Right cardiac atrium (tissue), 5 donors: ENCODE results near the gene MYCT1. TPM values are rescaled to one million over a fixed set of nuclear protein-coding genes. Genes with fewer than 3 reads are reported as not detected.
"Not testable (repeated sequence)": the region's sequence is repeated elsewhere in the genome, so short reads cannot be mapped to it uniquely, and the experiment has no call there.

Experiments
- ATAC-seq, 2 donors: fragments of 200-7000 bp; cut with Tn5 transposase; one replicate each; pipeline versions ENCODE4 v1.8.0 to v1.9.1; 2020; ENCODE audit warnings: moderate library complexity in 2 of 2, mild to moderate bottlenecking in 1 of 2
- DNase-seq, 3 donors: peaks; one replicate each; pipeline ENCODE4 v3.0.0-alpha.2; 2020
- H3K27ac ChIP-seq: one replicate; pipeline ENCODE4 v1.5.1; 2013; ENCODE audit warnings: mild to moderate bottlenecking, low read length, control low read depth, moderate library complexity
- H3K27me3 ChIP-seq: one replicate; pipeline ENCODE4 v1.6.1; 2013; ENCODE audit not compliant: control insufficient read depth, insufficient read depth
- H3K4me1 ChIP-seq: one replicate; pipeline ENCODE4 v1.6.1; 2013; ENCODE audit warnings: low read length; ENCODE audit not compliant: control insufficient read depth, insufficient read depth
- H3K4me3 ChIP-seq: one replicate; pipeline ENCODE4 v1.5.1; 2013; ENCODE audit warnings: low read length, control low read depth
- H3K9me3 ChIP-seq: one replicate; pipeline ENCODE4 v1.6.1; 2013; ENCODE audit warnings: low read length; ENCODE audit not compliant: control insufficient read depth
- whole genome bisulfite sequencing: extraction: QIAGEN DNeasy Blood & Tissue Kit; methylation state at CpG from one replicate; pipeline ENCODE4 v1.1.7; 2013; 5-methylcytosine and 5-hydroxymethylcytosine counted together
- intact Hi-C, 4 donors: fragments of 100-400 bp; cut with DNase I; formaldehyde crosslinking; loops; one replicate each; pipeline versions ENCODE4 v1.11.0 to v1.14.0; 2022 to 2023
- long read RNA-seq, 4 donors: library from polyadenylated mRNA; unstranded; transcript quantifications; one replicate each; pipeline ENCODE4 v2.0.0, GENCODE V29; 2020 to 2021
- polyA plus RNA-seq: library from polyadenylated mRNA; stranded (reverse); fragments of 200-250 nt; gene quantifications from one replicate; pipeline ENCODE4 v1.2.3, GENCODE V29; 2013
- total RNA-seq, 4 donors: library from RNA; stranded (reverse); fragmentation: NEBNext Ultra II Directional; extraction: Animal tissue kit (Norgen Biotek cat#: 25700); gene quantifications; one replicate each; pipeline ENCODE4 v1.2.1, GENCODE V29; 2021
- donor health status: healthy with polysubstance abuse.
- donor health status: DM: no; HTN: yes; CAD: no.
- donor health status: DM: no; HTN: no; CAD: no.
- donor health status: DM: no; HTN: yes; CAD: no; lungs with severe emphysema.
- donor health status: DM: yes; HTN: yes; CAD: no.

MYCT1 gene
- total RNA-seq (10 to 100 TPM in 2 of 4 donors, 1 to 10 TPM in 2; 7.0 to 13.6 (median 10.1) TPM), polyA plus RNA-seq (10.9 TPM)
- long read RNA-seq, donor 1, transcript MYCT1-201 (2 exons, 3,030 nt), result major isoform, 7 of 11 reads
- long read RNA-seq, donor 1, partial matches to known transcripts, result 0 of 11 reads
- long read RNA-seq, donor 1, other reads (novel, unspliced or antisense), result 2 of 11 reads
- long read RNA-seq, donor 2, partial matches to known transcripts, result 0 of 5 reads
- long read RNA-seq, donor 2, other reads (novel, unspliced or antisense), result 0 of 5 reads
- long read RNA-seq, donor 3, transcript MYCT1-201 (2 exons, 3,030 nt), result major isoform, 12 of 19 reads
- long read RNA-seq, donor 3, partial matches to known transcripts, result 0 of 19 reads
- long read RNA-seq, donor 3, other reads (novel, unspliced or antisense), result 7 of 19 reads
- long read RNA-seq, donor 4, partial matches to known transcripts, result 0 of 1 reads
- long read RNA-seq, donor 4, other reads (novel, unspliced or antisense), result 0 of 1 reads

DNA sequence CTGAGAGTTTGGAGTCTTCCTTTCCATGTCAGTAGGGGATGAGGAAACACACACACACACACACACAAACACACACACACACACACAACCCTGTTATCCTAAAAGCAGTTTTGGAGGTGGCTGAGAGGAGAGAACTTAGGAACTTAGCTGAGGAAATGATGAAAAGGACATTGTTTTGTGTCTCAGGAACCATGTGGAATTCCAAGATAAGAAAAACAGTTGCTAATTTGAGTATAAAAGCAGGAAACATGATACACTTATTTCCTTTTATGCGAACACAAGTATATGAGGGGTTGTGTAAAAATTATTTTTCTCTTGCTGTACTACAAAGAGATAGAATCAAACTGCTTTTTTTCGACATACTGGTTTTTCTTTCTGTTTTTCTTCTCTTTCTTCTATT is at the start of gene MYCT1:
Gene MYCT1 (plus strand): TSS at position 264 of the 400 bp plus-strand sequence. CDS start 6 bp downstream, at position 270.
- H3K4me1 ChIP-seq, result no peaks in the 10 kb centered on the region
- H3K9me3 ChIP-seq, result no peaks in the 10 kb centered on the region
- peak within 1 kb of the TSS; percentile 75 for H3K27ac ChIP-seq
- 33% methylated on average over 2 of the region's 2 CpGs for WGBS
- peak within 1 kb of the TSS; percentile 62 for H3K4me3 ChIP-seq
- no peaks in the 10 kb centered on the region for H3K27me3 ChIP-seq
- intact Hi-C loops, result no loop called here
- DNase-seq, result no peak
- peak; percentile 40 to 84 for ATAC-seq

DNA sequence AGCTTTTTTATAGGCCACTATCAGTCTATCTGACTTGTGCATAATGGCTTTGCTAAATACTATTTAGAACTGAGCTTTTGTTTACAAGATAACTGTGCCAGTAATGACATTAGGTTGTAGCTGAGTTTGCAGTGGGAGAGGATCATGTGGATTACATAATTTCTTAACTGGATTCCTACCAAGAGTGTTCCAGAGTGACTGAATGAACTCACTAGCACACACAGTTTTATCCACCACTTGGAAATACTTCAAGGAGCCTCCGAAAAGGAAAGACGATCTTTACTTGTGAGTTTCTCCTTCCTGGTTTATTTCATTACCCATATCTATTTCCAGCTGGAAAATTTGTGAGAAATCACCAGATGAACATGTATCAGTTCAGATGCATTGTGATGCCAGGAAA is 49.6 kb upstream of the MYCT1 start:
- peak; percentile 54 to 81 for ATAC-seq
- 43% methylated on average over 2 of the region's 2 CpGs for WGBS
- Histone ChIP-seq H3K27me3 (no peaks in the 10 kb centered on the region), H3K4me1 (peaks cover 1% of the 10 kb centered on the region), H3K9me3 (no peaks in the 10 kb centered on the region), H3K4me3 (no peak overlapping the region), H3K27ac (no peak overlapping the region)
- no peak for DNase-seq
- intact Hi-C loops, result loop anchor here in 2 of 4 donors (10.0 kb wide), 1 partner anchor 93 kb away; no protein-coding TSS in a partner anchor

GRCh38 chr6:152651986-152652385 is 45.7 kb upstream of the MYCT1 start:
- DNase-seq, result no peak
- intact Hi-C loops, result no loop called here
- ATAC-seq, result no peak
- 78% methylated on average over 3 of the region's 3 CpGs for WGBS
- Histone ChIP-seq H3K4me3 (no peak overlapping the region), H3K27ac (no peak overlapping the region), H3K4me1 (peaks cover 1% of the 10 kb centered on the region), H3K9me3 (no peaks in the 10 kb centered on the region), H3K27me3 (no peaks in the 10 kb centered on the region)

GRCh38 chr6:152661776-152662175 is 35.9 kb upstream of the MYCT1 start:
- no peak overlapping the region for H3K27ac ChIP-seq
- H3K4me1 ChIP-seq, result no peaks in the 10 kb centered on the region
- no peaks in the 10 kb centered on the region for H3K9me3 ChIP-seq
- no peak for ATAC-seq
- H3K27me3 ChIP-seq, result no peaks in the 10 kb centered on the region
- H3K4me3 ChIP-seq, result no peak overlapping the region
- DNase-seq, result no peak
- 79% methylated on average over 3 of the region's 3 CpGs for WGBS
- intact Hi-C loops, result no loop called here

DNA sequence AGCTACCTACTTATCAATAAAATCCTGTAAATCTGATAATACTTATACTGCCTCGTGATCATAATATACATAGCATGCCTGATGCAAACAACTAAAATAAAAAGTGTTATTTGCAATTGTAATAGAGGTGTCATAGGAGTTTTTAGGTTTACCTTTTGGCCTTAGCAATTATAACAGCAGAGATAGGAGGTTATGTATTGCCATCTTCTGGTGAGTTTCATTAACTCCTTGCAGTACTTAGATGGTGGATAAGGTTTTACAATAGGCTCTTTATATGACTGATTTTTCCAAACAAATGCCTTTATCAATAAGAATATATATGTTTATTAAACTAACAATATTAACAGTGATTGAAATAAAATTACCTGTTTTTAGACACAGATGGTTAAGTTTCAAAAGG is 27.8 kb upstream of the MYCT1 start:
- H3K4me3 ChIP-seq, result no peak overlapping the region
- intact Hi-C loops, result loop anchor here in 1 of 4 donors (10.0 kb wide), 1 partner anchor 115 kb away; no protein-coding TSS in a partner anchor
- H3K27ac ChIP-seq, result no peak overlapping the region
- WGBS, result 34% methylated on average over 1 of the region's 1 CpG
- no peaks in the 10 kb centered on the region for H3K9me3 ChIP-seq
- H3K4me1 ChIP-seq, result no peaks in the 10 kb centered on the region
- ATAC-seq (peak in 1 of 2 donors; percentile 62), DNase-seq (no peak)
- no peaks in the 10 kb centered on the region for H3K27me3 ChIP-seq

- Histone ChIP-seq H3K27me3 (no peaks in the 10 kb centered on the region), H3K4me1 (no peaks in the 10 kb centered on the region), H3K27ac (no peak overlapping the region), H3K4me3 (no peak overlapping the region), H3K9me3 (no peaks in the 10 kb centered on the region)
- 30% methylated on average over 4 of the region's 4 CpGs for WGBS
- intact Hi-C loops, result loop anchor here in 1 of 4 donors (10.0 kb wide), 1 partner anchor 116 kb away; no protein-coding TSS in a partner anchor
- DNase-seq (no peak), ATAC-seq (no peak)
These were observed 26.5 kb upstream of the MYCT1 start for GRCh38 chr6:152671171-152671570.

DNA sequence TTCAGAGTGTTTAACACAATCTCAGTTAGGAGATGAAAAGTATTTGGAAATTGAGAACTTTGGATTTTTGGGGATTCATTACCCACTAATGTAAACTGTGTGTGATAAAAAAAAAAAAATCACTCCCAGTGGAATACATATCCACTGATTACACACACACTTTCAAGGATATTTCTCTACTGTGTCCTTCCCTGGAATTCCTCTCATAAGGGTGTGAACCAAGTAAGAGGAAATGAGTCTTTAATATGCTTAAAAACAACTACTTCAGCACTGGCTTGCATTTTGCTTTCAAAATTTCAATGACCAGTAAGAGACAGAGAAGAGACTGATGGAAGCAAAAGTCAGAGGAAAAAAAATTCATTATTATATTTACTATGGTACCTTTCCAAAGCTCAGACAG is 24.5 kb upstream of the MYCT1 start:
- intact Hi-C loops, result loop anchor here in 1 of 4 donors (10.0 kb wide), 1 partner anchor 118 kb away; no protein-coding TSS in a partner anchor
- H3K27me3 ChIP-seq, result no peaks in the 10 kb centered on the region
- H3K27ac ChIP-seq, result no peak overlapping the region
- no peaks in the 10 kb centered on the region for H3K9me3 ChIP-seq
- ATAC-seq (peak; percentile 50 to 89), DNase-seq (no peak)
- H3K4me3 ChIP-seq, result no peak overlapping the region
- no peaks in the 10 kb centered on the region for H3K4me1 ChIP-seq

DNA sequence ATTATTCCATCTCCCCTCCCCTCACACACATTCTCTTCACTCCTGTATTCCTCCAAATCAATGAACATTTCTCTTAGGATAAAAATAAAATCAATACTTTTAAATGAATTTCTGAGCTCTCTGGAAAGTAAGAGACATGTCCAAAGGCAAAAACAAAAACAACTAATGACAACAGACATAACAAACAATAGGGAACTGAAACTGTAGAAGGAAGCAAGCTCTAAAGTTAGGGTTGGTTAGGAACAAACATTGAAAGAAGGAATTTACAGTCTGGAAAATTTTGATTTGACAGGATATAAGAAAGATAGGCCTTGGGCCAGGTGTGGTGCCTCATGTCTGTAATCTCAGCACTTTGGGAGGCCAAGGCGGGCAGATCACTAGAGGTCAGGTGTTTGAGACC is 17.5 kb upstream of the MYCT1 start:
- H3K27ac ChIP-seq, result no peak overlapping the region
- no peaks in the 10 kb centered on the region for H3K9me3 ChIP-seq
- WGBS, result 76% methylated on average over 1 of the region's 1 CpG
- H3K4me3 ChIP-seq, result no peak overlapping the region
- intact Hi-C loops, result no loop called here
- no peaks in the 10 kb centered on the region for H3K27me3 ChIP-seq
- DNase-seq, result no peak
- no peaks in the 10 kb centered on the region for H3K4me1 ChIP-seq
- no peak for ATAC-seq

GRCh38 chr6:152680879-152681517 is 16.7 kb upstream of the MYCT1 start:
- Histone ChIP-seq H3K9me3 (no peaks in the 10 kb centered on the region), H3K27me3 (no peaks in the 10 kb centered on the region), H3K4me1 (no peaks in the 10 kb centered on the region), H3K4me3 (no peak overlapping the region), H3K27ac (no peak overlapping the region)
- DNase-seq, result no peak
- ATAC-seq, result no peak
- intact Hi-C loops, result no loop called here
- WGBS, result 30% methylated on average over 3 of the region's 3 CpGs

DNA sequence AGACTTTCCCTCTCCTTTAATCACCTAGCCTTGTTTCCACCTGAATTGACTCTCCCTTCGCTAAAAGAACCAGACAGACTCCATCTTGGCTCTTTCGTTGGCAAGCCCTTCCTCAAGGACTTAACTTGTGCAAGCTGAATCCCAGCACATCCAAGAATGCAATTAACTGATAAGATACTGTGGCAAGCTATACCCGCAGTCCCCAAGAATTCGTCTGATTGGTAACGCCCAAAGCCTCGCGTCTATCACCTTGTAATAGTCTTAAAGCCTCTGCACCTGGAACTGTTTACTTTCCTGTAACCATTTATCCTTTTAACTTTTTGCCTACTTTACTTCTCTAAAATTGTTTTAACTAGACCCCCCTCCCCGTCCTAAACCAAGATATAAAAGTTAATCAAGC is 15.6 kb upstream of the MYCT1 start:
- Histone ChIP-seq H3K4me1 (no peaks in the 10 kb centered on the region), H3K27me3 (no peaks in the 10 kb centered on the region), H3K4me3 (no peak overlapping the region), H3K27ac (no peak overlapping the region), H3K9me3 (no peaks in the 10 kb centered on the region)
- 57% methylated on average over 8 of the region's 8 CpGs for WGBS
- intact Hi-C loops, result no loop called here
- ATAC-seq, result no peak
- DNase-seq, result no peak

DNA sequence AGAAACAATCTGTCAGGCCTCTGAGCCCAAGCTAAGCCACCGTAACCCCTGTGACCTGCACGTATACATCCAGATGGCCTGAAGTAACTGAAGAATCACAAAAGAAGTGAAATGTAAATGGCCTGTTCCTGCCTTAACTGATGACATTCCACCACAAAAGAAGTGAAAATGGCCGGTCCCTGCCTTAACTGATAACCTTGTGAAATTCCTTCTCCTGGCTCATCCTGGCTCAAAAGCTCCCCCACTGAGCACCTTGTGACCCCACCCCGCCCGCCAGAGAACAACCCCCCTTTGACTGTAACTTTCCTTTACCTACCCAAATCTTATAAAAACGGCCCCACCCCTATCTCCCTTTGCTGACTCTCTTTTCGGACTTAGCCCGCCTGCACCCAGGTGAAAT is 14.8 kb upstream of the MYCT1 start:
- H3K4me1 ChIP-seq, intact Hi-C loops, DNase-seq, ATAC-seq, H3K9me3 ChIP-seq, H3K27ac ChIP-seq, H3K27me3 ChIP-seq, H3K4me3 ChIP-seq: not testable (repeated sequence)
- 44% methylated on average over 8 of the region's 8 CpGs for WGBS
